CD14-positive monocyte (primary cell): ENCODE data around the gene ZNF579. TPM values are rescaled to one million over a fixed set of nuclear protein-coding genes. Genes with fewer than 3 reads are reported as not detected.

Experiments used
- DNase-seq, 3 donors: peaks; one replicate each; pipeline ENCODE4 v3.0.0-alpha.2; 2011 to 2022
- H2AFZ ChIP-seq: 2 replicates; pipeline ENCODE4 v1.6.0; 2012; ENCODE audit warnings: mild to moderate bottlenecking, low read depth, low read length, inconsistent platforms; ENCODE audit not compliant: insufficient read depth, poor library complexity, severe bottlenecking
- H3K27ac ChIP-seq, 2 donors: 1 replicate in 1 of 2; 2 replicates in 1 of 2; pipeline ENCODE4 v1.5.1; 2012 to 2013; ENCODE audit warnings: low read length in 2 of 2, control low read depth in 1 of 2, inconsistent platforms in 1 of 2, low read depth in 1 of 2, mild to moderate bottlenecking in 1 of 2
- H3K27me3 ChIP-seq, 2 donors: one replicate each; pipeline versions ENCODE4 v1.6.0 to v1.6.1; 2011 to 2013; ENCODE audit warnings: low read length in 2 of 2; ENCODE audit not compliant: control insufficient read depth in 2 of 2, insufficient read depth in 2 of 2
- H3K36me3 ChIP-seq, 2 donors: replicated peaks in 1 of 2; 1 replicate in 1 of 2; 2 replicates in 1 of 2; pipeline versions ENCODE4 v1.5.1 to v1.6.1; 2012 to 2013; ENCODE audit warnings: low read length in 2 of 2, control low read depth in 1 of 2, inconsistent platforms in 1 of 2, mild to moderate bottlenecking in 1 of 2; ENCODE audit not compliant: insufficient read depth in 2 of 2, control insufficient read depth in 1 of 2
- H3K4me1 ChIP-seq, 2 donors: 1 replicate in 1 of 2; 2 replicates in 1 of 2; pipeline versions ENCODE4 v1.5.1 to v1.6.1; 2012 to 2013; ENCODE audit warnings: low read length in 2 of 2, control low read depth in 1 of 2, inconsistent platforms in 1 of 2, mild to moderate bottlenecking in 1 of 2, moderate library complexity in 1 of 2; ENCODE audit not compliant: insufficient read depth in 2 of 2, control insufficient read depth in 1 of 2
- H3K4me2 ChIP-seq: replicated peaks from 2 replicates; pipeline ENCODE3; 2012; ENCODE audit warnings: low read length, moderate library complexity, mild to moderate bottlenecking; ENCODE audit not compliant: poor library complexity, severe bottlenecking; ENCODE audit errors: extremely low read depth
- H3K4me3 ChIP-seq, 3 experiments: fragments of 200-600 bp in 1 of 3; sonication (generic) in 1 of 3; replicated peaks in 1 of 3; 1 replicate in 2 of 3; 2 replicates in 1 of 3; pipeline ENCODE4 v1.5.1; 2011 to 2013; ENCODE audit warnings: low read length in 3 of 3, mild to moderate bottlenecking in 3 of 3, control low read depth in 2 of 3, low read depth in 2 of 3, inconsistent platforms in 1 of 3, moderate library complexity in 1 of 3
- H3K79me2 ChIP-seq: 2 replicates; pipeline ENCODE4 v1.6.0; 2012; ENCODE audit warnings: mild to moderate bottlenecking, control low read depth, inconsistent platforms, low read length, moderate library complexity; ENCODE audit not compliant: insufficient read depth
- H3K9ac ChIP-seq: 2 replicates; pipeline ENCODE4 v1.6.0; 2017; ENCODE audit warnings: low read length, mild to moderate bottlenecking; ENCODE audit not compliant: insufficient read depth, poor library complexity, severe bottlenecking
- H3K9me3 ChIP-seq, 2 donors: replicated peaks in 1 of 2; 1 replicate in 1 of 2; 2 replicates in 1 of 2; pipeline versions ENCODE4 v1.5.1 to v1.6.1; 2012 to 2013; ENCODE audit warnings: low read length in 2 of 2, control low read depth in 1 of 2; ENCODE audit not compliant: control insufficient read depth in 1 of 2, insufficient read depth in 1 of 2
- H4K20me1 ChIP-seq: 2 replicates; pipeline ENCODE4 v1.6.0; 2012; ENCODE audit warnings: mild to moderate bottlenecking, low read length, control low read depth, moderate library complexity; ENCODE audit not compliant: insufficient read depth
- H3K27ac Mint-ChIP-seq, 7 donors: one replicate each; pipeline ENCODE4 v1.8.0; 2020; ENCODE audit warnings: mild to moderate bottlenecking in 7 of 7, mixed read lengths in 7 of 7, moderate library complexity in 6 of 7, inconsistent platforms in 2 of 7
- H3K27me3 Mint-ChIP-seq, 3 donors: one replicate each; pipeline ENCODE4 v1.8.0; 2021 to 2022; ENCODE audit warnings: low read depth in 3 of 3, mild to moderate bottlenecking in 3 of 3, mixed read lengths in 3 of 3, moderate library complexity in 3 of 3, inconsistent platforms in 1 of 3
- H3K36me3 Mint-ChIP-seq, 2 donors: one replicate each; pipeline ENCODE4 v1.8.0; 2020; ENCODE audit warnings: mixed read lengths in 2 of 2, inconsistent platforms in 1 of 2, mild to moderate bottlenecking in 1 of 2
- H3K4me1 Mint-ChIP-seq: one replicate; pipeline ENCODE4 v1.8.0; 2020; ENCODE audit warnings: mild to moderate bottlenecking, mixed read lengths
- H3K4me3 Mint-ChIP-seq, 2 donors: one replicate each; pipeline ENCODE4 v1.8.0; 2020; ENCODE audit warnings: mild to moderate bottlenecking in 2 of 2, mixed read lengths in 2 of 2, moderate library complexity in 1 of 2
- H3K9me3 Mint-ChIP-seq, 7 donors: one replicate each; pipeline ENCODE4 v1.8.0; 2020 to 2022; ENCODE audit warnings: mixed read lengths in 7 of 7, mild to moderate bottlenecking in 6 of 7, moderate library complexity in 6 of 7, inconsistent platforms in 2 of 7
- WGBS: methylation state at CpG from one replicate; pipeline ENCODE4 v1.1.5; 2013; ENCODE audit warnings: missing lambda C conversion rate; ENCODE audit not compliant: insufficient coverage; 5-methylcytosine and 5-hydroxymethylcytosine counted together
- intact Hi-C, 2 donors: fragments of 100-400 bp; cut with micrococcal nuclease; formaldehyde crosslinking; loops; one replicate each; pipeline versions ENCODE4 v1.15.0 to v1.15.1; 2023
- polyA plus RNA-seq, 3 donors: library from polyadenylated mRNA; depleted of rRNA in 1 of 3; unstranded in 2 of 3; stranded (reverse) in 1 of 3; fragments of 300-500 nt in 2 of 3; fragments of >200 nt in 1 of 3; fragmentation: Illumina TruSeq in 2 of 3; gene quantifications; 1 replicate in 2 of 3; 2 replicates in 1 of 3; pipeline ENCODE4 v1.2.3, GENCODE V29; 2012 to 2021
- TF ChIP-seq, protein P1 (sequence below): fragments of 200-600 bp; IDR thresholded peaks from one replicate; pipeline ENCODE4 v1.8.0; 2022; ENCODE audit warnings: antibody characterized with exemption, mild to moderate bottlenecking

ZNF579 gene
- polyA plus RNA-seq, 3 donors = 0.05 to 1.8 TPM; not detected in 1

DNA sequence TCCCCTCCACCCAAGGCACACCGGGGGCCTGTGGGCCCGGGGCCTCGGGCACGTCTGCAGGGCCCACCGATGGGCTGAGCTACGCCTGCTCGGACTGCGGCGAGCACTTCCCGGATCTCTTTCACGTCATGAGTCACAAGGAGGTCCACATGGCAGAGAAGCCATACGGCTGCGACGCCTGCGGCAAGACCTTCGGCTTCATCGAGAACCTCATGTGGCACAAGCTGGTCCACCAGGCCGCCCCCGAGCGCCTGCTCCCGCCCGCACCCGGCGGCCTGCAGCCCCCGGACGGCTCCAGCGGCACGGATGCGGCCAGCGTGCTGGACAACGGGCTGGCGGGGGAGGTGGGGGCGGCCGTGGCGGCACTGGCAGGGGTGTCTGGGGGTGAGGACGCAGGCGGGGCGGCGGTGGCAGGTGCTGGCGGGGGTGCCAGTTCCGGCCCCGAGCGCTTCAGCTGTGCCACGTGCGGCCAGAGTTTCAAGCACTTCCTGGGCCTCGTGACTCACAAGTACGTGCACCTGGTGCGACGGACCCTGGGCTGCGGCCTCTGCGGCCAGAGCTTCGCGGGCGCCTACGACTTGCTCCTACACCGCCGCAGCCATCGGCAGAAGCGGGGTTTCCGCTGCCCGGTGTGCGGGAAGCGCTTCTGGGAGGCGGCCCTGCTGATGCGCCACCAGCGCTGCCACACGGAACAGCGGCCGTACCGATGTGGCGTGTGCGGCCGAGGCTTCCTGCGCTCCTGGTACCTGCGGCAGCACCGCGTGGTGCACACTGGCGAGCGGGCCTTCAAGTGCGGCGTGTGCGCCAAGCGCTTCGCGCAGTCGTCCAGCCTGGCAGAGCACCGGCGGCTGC lies 35.1 kb upstream of the ZNF579 start:
- H3K27me3 Mint-ChIP-seq = peaks cover 0 to 2% (median 0%) of the 10 kb centered on the region in 3 donors
- H3K36me3 ChIP-seq = peaks cover 16 to 26% of the 10 kb centered on the region in 2 donors
- TF ChIP-seq, protein P1, sequence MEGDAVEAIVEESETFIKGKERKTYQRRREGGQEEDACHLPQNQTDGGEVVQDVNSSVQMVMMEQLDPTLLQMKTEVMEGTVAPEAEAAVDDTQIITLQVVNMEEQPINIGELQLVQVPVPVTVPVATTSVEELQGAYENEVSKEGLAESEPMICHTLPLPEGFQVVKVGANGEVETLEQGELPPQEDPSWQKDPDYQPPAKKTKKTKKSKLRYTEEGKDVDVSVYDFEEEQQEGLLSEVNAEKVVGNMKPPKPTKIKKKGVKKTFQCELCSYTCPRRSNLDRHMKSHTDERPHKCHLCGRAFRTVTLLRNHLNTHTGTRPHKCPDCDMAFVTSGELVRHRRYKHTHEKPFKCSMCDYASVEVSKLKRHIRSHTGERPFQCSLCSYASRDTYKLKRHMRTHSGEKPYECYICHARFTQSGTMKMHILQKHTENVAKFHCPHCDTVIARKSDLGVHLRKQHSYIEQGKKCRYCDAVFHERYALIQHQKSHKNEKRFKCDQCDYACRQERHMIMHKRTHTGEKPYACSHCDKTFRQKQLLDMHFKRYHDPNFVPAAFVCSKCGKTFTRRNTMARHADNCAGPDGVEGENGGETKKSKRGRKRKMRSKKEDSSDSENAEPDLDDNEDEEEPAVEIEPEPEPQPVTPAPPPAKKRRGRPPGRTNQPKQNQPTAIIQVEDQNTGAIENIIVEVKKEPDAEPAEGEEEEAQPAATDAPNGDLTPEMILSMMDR = no peak
- H3K9ac ChIP-seq = no peak overlapping the region
- intact Hi-C loops = no loop called here
- H4K20me1 ChIP-seq = peaks cover 25% of the 10 kb centered on the region
- 96% methylated on average over 82 of the region's 88 CpGs for WGBS
- no peak overlapping the region for H3K4me2 ChIP-seq
- peaks cover 51 to 55% of the 10 kb centered on the region in 2 donors for H3K4me1 ChIP-seq
- peaks cover 0 to 2% (median 2%) of the 10 kb centered on the region in 7 donors for H3K9me3 Mint-ChIP-seq
- no peak for DNase-seq
- peaks cover 29 to 49% of the 10 kb centered on the region in 2 donors for H3K36me3 Mint-ChIP-seq
- H3K79me2 ChIP-seq = peaks cover 44% of the 10 kb centered on the region
- H3K9me3 ChIP-seq = no peaks in the 10 kb centered on the region
- no peak overlapping the region for H3K27ac Mint-ChIP-seq
- H3K4me3 ChIP-seq = no peak overlapping the region
- H3K27me3 ChIP-seq = no peaks in the 10 kb centered on the region
- H3K27ac ChIP-seq = no peak overlapping the region
- peaks cover 59% of the 10 kb centered on the region for H3K4me1 Mint-ChIP-seq
- H3K4me3 Mint-ChIP-seq = no peak overlapping the region
- H2AFZ ChIP-seq = no peak overlapping the region

DNA sequence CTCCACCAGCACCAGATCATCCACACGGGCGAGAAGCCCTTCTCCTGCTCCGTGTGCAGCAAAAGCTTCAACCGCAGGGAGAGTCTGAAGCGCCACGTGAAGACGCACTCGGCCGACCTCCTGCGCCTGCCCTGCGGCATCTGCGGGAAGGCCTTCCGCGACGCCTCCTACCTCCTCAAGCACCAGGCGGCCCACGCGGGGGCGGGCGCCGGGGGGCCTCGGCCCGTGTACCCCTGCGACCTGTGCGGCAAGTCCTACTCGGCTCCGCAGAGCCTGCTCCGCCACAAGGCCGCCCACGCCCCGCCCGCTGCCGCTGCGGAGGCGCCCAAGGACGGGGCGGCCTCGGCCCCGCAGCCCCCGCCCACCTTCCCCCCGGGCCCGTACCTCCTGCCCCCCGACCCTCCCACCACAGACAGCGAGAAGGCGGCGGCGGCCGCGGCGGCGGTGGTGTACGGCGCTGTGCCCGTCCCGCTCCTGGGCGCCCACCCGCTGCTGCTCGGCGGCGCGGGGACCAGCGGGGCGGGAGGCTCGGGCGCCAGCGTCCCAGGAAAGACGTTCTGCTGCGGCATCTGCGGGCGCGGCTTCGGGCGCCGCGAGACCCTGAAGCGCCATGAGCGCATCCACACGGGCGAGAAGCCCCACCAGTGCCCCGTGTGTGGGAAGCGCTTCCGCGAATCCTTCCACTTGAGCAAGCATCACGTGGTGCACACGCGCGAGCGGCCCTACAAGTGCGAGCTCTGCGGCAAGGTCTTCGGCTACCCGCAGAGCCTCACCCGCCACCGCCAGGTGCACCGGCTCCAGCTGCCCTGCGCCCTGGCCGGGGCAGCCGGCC lies 34.3 kb upstream of the ZNF579 start:
- Histone ChIP-seq H3K4me3 (no peak overlapping the region), H3K9me3 (no peaks in the 10 kb centered on the region), H3K4me1 (peaks cover 43 to 46% of the 10 kb centered on the region in 2 donors), H2AFZ (no peak overlapping the region), H4K20me1 (peaks cover 33% of the 10 kb centered on the region), H3K36me3 (peaks cover 16 to 35% of the 10 kb centered on the region in 2 donors), H3K27ac (no peak overlapping the region), H3K27me3 (no peaks in the 10 kb centered on the region), H3K79me2 (peaks cover 52% of the 10 kb centered on the region), H3K4me2 (no peak overlapping the region), H3K9ac (no peak overlapping the region)
- WGBS = over 99% methylated on average over 62 of the region's 98 CpGs
- Mint-ChIP-seq H3K4me1 (peaks cover 55% of the 10 kb centered on the region), H3K9me3 (peaks cover 0 to 2% (median 0%) of the 10 kb centered on the region in 7 donors), H3K36me3 (peaks cover 32 to 55% of the 10 kb centered on the region in 2 donors), H3K27ac (no peak overlapping the region), H3K27me3 (no peaks in the 10 kb centered on the region), H3K4me3 (no peak overlapping the region)
- intact Hi-C loops = no loop called here
- no peak for DNase-seq
- TF ChIP-seq, protein P1 = no peak
